GM21723 (cell line): ENCODE data around the gene CCDC18.
"Not testable (repeated sequence)": the region's sequence is repeated elsewhere in the genome, so short reads cannot be mapped to it uniquely, and the experiment has no call there.

Experiments
- ATAC-seq: cut with Tn5 transposase; IDR thresholded peaks from one replicate; pipeline ENCODE4 v1.9.1; 2021; ENCODE audit warnings: mild to moderate bottlenecking, moderate library complexity; ENCODE audit not compliant: unreplicated experiment

CCDC18 gene

DNA sequence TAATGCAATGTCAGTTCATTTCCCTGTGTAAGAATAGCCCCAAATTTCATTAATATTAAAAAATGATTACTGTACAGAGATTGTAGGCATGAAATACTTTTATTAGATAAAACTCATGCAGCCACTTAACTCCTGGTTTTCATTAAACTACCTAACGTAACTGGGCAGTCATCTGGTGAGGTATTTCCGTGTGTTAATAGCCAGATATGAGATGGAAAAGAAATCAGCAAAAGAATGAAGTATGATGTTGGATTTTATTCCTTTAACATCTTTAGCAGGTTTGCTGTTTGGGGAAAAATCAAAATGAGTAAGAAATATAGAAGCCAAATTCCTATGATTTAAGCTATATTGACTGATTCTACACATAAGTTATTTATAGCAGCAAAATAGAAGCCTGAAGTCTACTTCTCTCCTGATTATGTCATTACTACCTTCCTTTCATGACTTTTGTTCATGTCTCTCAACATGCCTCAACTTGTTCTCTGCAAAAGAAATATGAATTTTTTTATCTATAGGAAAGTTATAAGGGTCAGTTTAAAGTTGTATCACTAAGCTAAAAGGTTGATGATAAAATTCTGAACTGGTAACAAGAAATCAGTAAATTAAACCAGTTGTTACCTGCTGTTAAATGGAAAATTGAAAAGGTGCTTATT is 42.6 kb downstream of the CCDC18 start:
- ATAC-seq = no peak

GRCh38 chr1:93235261-93235660 is 54.7 kb downstream of the CCDC18 start:
- ATAC-seq = no peak

GRCh38 chr1:93237021-93237420 is 56.5 kb downstream of the CCDC18 start:
- no peak for ATAC-seq

DNA sequence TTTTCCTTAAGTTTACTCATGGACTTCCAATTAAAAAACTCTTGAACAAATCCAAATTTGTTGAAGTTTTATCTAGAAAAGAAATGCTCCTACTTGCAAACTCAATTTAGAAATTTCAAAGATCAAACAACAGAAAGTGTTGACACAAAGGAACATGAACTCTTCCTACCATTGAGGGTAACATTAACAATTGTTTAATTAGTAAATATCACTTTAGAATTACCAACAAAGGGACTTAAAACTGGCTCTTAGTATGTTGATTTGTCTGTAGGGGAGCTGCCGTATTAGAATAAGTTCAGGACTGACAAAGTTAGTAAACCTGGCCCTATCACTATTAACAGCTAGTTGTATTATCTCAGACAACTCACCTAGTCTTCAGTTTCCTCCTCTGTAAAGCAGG is 57.9 kb downstream of the CCDC18 start:
- no peak for ATAC-seq

DNA sequence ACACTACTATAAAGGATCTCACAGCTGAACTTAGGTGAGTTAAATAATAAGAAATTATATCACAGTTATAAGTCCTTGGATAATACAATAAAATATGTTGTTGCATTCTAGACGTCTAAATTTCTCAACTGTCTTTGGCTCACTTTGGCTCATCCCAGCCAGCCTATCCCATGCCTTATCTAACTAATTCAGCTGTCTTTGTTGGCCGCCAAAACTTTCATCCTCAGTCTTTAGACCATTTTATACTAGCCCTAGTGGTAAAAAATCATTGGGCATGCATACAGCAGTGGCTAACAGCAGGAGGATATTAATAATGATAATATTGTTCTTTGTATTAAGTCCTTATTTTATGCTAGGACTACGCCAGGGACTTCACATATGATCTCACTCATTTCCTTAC is 59.3 kb downstream of the CCDC18 start:
- no peak for ATAC-seq

GRCh38 chr1:93243233-93243632 is 62.7 kb downstream of the CCDC18 start:
- ATAC-seq = not testable (repeated sequence)

GRCh38 chr1:93244298-93245069 is 64.0 kb downstream of the CCDC18 start:
- ATAC-seq = no peak

DNA sequence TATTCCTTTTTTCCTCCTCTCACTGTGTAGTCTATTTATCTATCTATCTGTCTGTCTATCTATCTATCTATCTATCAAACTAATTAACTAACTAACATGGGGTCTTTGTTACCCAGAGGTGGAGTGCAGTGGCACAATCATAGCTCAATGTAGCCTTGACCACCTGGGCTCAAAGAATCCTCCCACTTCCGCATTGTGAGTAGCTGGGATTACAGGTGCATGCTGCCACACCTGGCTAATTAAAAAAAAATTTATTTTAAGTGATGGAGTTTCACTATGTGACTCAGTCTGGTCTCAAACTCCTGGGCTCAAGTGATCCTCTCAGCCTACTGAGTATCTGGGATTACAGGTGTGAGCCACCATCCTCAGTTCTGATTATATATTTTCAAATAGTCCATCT is 71.4 kb downstream of the CCDC18 start:
- no peak for ATAC-seq

DNA sequence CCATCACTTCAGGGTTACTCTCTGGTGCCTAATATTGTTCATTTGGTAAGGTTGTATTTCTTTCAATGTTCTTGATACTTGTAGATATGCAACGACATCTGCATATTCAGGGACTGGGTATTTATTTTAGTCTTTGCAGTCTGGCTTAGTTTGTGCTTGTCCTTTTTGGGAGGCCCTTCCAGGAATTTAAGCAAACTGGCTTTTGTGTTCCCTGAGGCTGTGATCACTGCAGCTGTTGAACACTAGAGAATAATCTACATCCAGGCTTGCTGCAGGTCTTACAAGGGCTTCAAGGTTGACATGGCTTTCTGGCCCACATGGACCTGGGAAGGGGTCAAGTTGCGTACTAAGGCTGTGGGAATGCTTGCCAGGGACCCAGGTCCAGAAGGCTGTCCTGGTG is 72.1 kb downstream of the CCDC18 start:
- no peak for ATAC-seq

DNA sequence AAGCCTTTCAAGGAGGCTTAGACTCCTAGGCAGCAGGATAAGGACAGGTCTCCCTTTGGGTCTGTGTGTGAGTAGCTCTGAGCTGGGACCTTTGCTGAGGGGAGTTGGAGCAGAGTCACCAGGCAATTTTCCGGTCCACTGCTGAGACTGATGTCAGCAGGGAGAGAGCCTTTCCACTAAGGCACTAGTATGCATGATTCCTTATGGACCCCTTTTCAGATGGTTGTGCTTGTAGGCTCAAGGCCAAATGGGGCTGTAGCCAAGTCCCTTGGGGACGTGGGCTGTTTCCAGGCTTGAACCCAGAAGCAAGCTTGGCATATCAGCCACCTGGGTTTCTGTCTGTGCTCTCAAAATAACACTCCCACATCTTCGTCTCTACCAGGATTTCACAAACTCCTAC is 73.0 kb downstream of the CCDC18 start:
- ATAC-seq = no peak

GRCh38 chr1:93255222-93256079 is 74.9 kb downstream of the CCDC18 start:
- no peak for ATAC-seq

- ATAC-seq = no peak
Observed at GRCh38 chr1:93256433-93256832, 75.9 kb downstream of the CCDC18 start.

GRCh38 chr1:93257889-93258288 is 77.4 kb downstream of the CCDC18 start:
- no peak for ATAC-seq

DNA sequence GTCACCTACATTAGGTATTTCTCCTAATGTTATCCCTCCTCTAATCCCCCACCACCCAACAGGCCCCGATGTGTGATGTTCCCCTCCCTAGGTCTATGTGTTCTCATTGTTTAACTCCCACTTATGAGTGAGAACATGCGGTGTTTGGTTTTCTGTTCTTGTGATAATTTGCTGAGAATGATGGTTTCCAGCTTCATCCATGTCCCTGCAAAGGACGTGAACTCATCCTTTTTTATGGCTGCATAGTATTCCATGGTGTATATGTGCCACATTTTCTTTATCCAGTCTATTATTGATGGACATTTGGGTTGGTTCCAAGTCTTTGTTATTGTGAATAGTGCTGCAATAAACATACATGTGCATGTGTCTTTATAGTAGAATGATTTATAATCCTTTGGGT is 80.2 kb downstream of the CCDC18 start:
- ATAC-seq = not testable (repeated sequence)

GRCh38 chr1:93262645-93263044 is 82.1 kb downstream of the CCDC18 start:
- no peak for ATAC-seq

- ATAC-seq = not testable (repeated sequence)
Observed at GRCh38 chr1:93268888-93269287, 88.4 kb downstream of the CCDC18 start.

DNA sequence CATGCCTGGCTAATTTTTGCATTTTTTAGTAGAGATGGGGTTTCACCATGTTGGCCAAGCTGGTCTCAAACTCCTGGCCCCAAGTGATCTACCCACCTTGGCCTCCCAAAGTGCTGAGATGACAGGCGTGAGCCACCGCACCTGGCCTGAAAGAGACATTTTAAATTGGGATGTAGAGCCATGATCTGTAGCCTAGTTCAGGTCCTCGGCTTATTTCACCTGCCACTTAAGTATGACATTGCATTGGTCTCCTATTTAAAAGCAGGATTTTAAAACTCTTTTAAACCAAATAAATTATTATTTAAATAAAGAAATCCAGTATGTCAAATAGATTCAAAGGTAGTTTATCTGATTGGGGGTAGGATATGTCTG is 94.7 kb downstream of the CCDC18 start:
- ATAC-seq = not testable (repeated sequence)

DNA sequence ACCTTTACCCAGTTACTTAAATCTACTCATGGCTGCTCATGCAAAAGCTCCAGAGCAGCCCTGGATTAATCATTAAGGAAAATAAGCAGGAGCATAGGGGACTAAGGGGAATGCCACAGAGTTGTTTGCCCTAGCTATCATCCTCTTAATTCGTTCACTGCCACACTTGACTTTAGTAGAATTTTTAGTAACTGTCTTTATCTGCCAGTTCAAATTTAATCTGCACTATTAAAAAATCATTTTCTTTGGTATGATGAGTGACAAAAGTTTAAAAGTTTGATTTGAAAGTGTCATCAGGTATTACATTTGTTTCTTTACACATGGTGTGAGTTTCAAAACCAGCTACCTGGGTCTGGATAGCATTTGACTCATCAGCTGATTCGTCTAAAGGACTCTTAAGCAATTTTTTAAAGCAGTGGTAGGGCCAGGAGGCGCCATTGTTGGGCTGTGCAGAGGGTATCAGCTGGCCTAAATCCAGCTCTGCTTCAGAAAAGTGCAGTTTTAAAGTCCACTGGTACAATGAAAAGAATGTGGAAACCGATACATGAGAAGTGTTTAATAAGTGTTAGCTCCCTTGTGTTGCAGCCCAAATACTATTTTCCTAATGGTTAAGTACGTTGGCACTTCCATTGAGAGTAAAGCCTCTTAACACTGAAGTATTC is 95.2 kb downstream of the CCDC18 start:
- no peak for ATAC-seq

GRCh38 chr1:93277530-93277929 is 97.0 kb downstream of the CCDC18 start:
- not testable (repeated sequence) for ATAC-seq

- no peak for ATAC-seq
Observed at GRCh38 chr1:93283496-93283895, 103.0 kb downstream of the CCDC18 start.

DNA sequence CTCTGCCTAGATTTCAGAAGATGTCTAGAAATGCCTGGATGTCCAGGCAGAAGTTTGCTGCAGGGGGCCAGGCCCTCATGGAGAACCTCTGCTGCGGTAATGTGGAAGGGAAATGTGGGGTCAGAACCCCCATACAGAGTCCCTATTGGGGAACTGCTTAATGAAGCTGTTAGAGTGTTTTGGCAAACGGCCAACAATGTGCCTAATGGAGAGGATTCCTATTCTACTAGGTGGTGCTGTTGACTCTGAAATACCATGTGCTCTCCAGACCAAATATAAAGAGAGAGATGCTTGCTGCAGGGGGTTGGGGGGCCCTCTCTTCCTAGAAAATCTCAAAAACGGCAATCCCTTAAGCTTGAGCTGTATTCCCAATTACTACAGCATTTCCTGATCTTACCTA is 108.0 kb downstream of the CCDC18 start:
- ATAC-seq = no peak
